ENCODE results near the gene MAEL.
"Not testable (repeated sequence)": the region's sequence is repeated elsewhere in the genome, so short reads cannot be mapped to it uniquely, and the experiment has no call there.

MAEL gene

DNA sequence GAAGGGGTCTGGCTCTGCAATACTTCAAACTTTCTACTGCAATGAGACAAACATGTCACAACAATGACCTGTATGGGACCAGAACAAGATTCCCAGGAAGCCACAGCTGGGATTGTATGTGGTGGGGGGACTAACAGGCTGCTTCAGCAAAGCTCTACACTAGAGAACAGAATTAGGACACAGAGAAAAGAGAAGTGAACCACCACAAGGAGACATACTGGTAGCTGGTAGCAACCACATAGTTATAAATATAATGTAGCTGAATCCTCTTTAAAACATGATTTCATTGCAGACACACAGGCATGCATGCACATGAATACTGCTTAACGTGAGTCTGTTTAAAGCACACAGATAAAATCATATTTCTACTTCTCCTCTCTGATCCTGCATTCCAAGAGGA, 10.3 kb upstream of the MAEL start:
- no peak for DNase-seq

DNA sequence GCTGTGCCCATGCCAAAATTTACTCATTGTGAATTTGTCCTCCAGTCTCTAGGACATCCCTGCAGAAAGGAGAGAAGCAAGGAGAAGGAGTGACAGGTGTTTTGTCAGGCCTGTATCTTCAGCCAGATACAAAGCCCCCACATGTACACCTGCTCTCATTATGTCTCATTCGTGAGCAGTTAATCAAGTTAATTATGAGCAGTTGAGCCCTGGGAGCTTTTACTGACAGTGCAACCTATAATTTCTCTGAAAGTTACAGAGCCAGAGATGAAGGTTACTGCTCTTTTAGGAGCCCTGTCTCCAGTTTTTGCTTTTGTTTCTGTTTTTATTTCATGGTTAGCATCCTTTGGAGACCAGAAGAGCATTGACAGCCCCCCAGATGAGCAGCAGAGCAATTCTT, 8.7 kb upstream of the MAEL start:
- no peak for DNase-seq

DNA sequence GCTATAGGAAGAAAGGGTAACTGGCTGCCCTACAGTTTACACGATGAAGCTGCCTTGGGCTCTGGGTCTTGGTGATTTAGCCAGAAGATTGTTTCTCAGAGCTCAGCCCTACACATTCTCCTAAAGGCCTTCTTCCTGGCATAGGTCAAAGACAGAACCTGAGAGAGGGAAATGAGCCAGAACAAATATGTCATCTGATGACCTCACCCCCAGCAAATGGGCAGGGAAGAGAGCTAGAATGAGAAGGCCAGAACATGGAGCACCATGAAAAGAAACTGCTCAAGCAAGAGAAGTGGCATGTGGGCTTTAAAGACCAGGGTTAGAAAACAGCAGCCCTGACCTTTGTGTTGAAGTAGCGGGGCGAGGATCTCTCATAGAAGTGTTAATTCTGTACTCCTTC, 8.3 kb upstream of the MAEL start:
- DNase-seq = no peak

GRCh38 chr1:166981589-166981988, 7.5 kb upstream of the MAEL start:
- no peak for DNase-seq

DNA sequence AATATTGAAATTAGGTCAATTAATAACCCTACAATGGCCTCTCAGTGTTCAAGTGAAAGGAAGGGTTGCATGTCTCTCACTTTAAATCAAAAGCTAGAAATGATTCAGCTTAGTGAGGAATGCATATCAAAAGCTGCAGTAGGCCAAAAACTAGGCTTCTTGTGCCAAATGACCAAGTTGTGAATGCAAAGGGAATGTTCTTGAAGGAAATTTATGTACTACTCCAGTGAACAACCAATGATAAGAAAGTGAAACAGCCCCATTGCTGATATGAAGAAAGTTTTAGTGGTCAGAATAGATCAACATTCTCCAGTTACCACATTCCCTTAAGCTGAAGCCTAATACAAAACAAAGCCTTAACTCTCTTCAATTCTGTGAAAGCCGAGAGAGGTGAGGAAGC, 10.0 kb downstream of the MAEL start:
- peak; percentile 17 for DNase-seq

- no peak for DNase-seq
Observed at GRCh38 chr1:166999500-167000055, 10.5 kb downstream of the MAEL start.

GRCh38 chr1:167000546-167000945, 11.5 kb downstream of the MAEL start:
- no peak for DNase-seq

DNA sequence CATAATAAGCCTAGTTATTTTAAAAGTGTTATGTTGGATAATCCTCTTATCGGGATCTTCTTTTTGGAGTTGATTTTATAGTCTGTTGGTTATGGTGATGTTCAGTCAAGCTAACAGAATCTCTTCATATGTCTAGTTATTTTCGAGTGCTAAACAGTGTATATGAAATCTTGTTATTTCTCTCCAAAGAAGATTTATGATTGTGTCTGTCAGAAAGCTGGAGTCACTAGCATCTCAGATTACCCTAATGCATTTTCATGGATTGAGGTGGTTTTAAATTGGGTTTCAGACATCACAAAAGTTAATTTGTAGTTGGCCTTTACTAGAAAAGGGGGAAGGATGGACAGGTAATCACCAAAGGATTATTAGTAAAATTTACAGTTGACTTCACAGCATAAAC, 13.3 kb downstream of the MAEL start:
- no peak for DNase-seq

GRCh38 chr1:167003711-167004110, 14.6 kb downstream of the MAEL start:
- no peak for DNase-seq

DNA sequence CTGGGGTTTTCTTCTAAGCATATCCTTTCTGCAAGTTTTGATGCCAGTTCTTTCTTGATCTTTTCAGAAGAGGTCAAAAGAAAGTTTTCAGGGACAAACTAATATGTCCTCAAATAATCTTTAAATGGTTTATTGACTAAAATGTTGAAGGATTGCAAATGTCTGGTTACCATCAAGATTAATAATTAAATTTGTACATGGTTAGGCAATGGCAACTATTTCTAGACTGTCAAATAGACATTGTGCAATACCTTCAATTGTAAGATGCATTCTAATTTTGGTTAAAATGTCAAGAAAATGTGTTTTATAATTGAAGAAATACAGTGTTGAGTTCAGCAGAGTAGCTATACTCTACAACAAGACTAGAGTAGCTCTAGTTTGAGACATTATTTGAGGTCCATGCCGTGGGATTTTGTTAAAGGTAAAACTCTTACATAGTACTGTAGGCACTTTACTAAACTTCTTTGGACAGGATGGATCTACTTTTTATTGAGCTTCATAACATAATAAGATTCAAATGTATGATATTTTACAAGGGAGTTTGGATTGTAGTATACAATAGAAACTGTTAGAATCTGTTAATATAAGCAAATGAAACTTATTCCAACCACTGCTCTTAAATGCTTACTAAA, 22.6 kb downstream of the MAEL start:
- DNase-seq = no peak

- DNase-seq = no peak
Observed at GRCh38 chr1:167012570-167012969, 23.5 kb downstream of the MAEL start.

GRCh38 chr1:167013108-167013929, 24.2 kb downstream of the MAEL start:
- no peak for DNase-seq

GRCh38 chr1:167016100-167016750, 27.1 kb downstream of the MAEL start:
- DNase-seq = no peak

GRCh38 chr1:167022384-167022783, 33.3 kb downstream of the MAEL start:
- DNase-seq = no peak

DNA sequence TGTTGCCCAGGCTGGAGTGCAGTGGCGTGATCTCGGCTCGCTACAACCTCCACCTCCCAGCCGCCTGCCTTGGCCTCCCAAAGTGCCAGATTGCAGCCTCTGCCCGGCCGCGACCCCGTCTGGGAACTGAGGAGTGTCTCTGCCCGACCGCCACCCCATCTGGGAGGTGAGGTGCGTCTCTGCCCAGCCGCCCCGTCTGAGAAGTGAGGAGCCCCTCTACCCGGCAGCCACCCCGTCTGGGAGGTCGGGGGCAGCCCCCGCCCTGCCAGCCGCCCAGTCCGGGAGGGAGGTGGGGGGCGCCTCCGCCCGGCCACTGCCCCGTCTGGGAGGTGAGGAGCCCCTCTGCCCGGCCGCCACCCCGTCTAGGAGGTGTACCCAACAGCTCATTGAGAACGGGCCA, 40.5 kb downstream of the MAEL start:
- not testable (repeated sequence) for DNase-seq

GRCh38 chr1:167033646-167034045, 44.6 kb downstream of the MAEL start:
- no peak for DNase-seq

DNA sequence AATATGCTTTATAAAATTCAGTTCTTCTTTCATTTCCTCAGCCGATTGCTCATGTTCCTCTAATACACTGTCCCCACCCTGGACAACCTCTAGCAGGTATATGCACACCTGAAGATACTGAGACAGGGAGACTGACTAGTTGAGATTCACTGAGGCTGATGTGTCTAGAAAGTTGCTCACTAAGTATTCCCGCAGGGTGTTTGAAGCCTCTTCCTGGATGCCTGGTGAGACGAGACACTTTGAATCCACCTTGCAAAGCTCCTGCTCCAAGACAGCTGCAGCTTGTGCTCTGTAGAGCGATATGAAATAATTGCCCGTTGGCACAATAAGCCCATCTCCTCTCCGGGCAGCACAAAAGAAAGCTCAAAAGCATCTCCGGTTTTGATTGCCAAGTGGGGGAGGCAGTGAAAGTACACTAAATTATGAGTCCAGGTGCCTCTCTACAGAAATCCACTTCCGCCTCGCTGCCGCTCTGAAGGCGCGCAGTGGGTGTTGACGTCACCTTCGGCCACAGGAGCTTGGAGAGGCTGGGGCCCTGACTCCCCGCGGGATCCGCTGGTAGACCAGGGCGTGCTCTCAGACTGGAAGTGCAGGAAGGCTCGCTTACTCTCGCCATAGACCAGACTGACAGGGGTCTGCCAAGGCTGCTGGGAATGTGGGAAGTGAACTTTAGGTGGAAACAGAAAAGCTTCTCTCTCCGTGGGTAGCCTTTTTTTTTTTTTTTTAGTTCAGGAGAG, 54.8 kb downstream of the MAEL start:
- peak; percentile 13 for DNase-seq

GRCh38 chr1:167051907-167052306, 62.8 kb downstream of the MAEL start:
- no peak for DNase-seq

DNA sequence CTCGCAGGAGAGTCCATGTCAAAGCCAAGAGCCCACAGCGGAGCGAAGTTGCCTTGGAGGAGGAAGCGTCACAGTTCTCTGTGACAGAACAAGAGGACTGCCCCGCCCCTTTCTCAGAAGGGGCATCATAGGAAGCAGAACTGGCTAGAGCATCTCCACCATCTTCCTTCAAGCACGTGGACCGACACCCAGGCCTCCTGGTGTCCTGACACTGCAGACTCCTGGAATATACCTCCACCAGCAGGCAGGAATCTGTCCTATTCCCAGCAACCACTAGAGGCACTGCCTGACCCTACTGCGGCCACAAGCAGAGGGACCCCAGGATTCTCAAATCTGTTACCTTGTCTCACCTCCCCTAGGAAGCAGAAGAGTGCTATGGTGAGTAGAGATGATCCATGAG, 63.3 kb downstream of the MAEL start:
- peak; percentile 2 for DNase-seq

- DNase-seq = no peak
Observed at GRCh38 chr1:167054531-167054930, 65.5 kb downstream of the MAEL start.

GRCh38 chr1:167054946-167055630, 66.0 kb downstream of the MAEL start:
- DNase-seq = no peak

GRCh38 chr1:167056529-167057231, 67.6 kb downstream of the MAEL start:
- no peak for DNase-seq
